Fibroblast of villous mesenchyme (primary cell): ENCODE data around the gene DNTTIP2. TPM values are rescaled to one million over a fixed set of nuclear protein-coding genes. Genes with fewer than 3 reads are reported as not detected.

ENCODE experiments used
- DNase-seq: peaks from one replicate; pipeline ENCODE4 v3.0.0-alpha.2; 2010; ENCODE audit warnings: low read depth
- H3K4me3 ChIP-seq: 2 replicates; pipeline ENCODE4 v1.5.1; 2011; ENCODE audit warnings: low read depth, mild to moderate bottlenecking, low read length
- CTCF ChIP-seq: IDR thresholded peaks from 2 replicates; pipeline ENCODE4 v1.5.1; 2012; ENCODE audit warnings: low read depth, mild to moderate bottlenecking, low read length; ENCODE audit not compliant: insufficient read depth
- total RNA-seq: library from RNA; depleted of rRNA; stranded (reverse); fragments of >200 nt; gene quantifications from 2 replicates; pipeline ENCODE4 v1.2.3, GENCODE V29; 2012

The DNTTIP2 gene
- total RNA-seq, 1 donor, result 31.5 TPM

GRCh38 chr1:93848350-93848883, 30.6 kb downstream of the DNTTIP2 start:
- no peak for DNase-seq
- no peak for TF ChIP-seq CTCF
- peak overlapping the region; percentile 80 for H3K4me3 ChIP-seq

- DNase-seq, result peak; percentile 67
- H3K4me3 ChIP-seq, result peak overlapping the region; percentile 80
- TF ChIP-seq CTCF, result no peak
Observed at GRCh38 chr1:93847811-93848288, 31.2 kb downstream of the DNTTIP2 start.

- TF ChIP-seq CTCF, result no peak
- peak; percentile 89 for DNase-seq
- H3K4me3 ChIP-seq, result peak overlapping the region; percentile 80
Observed at GRCh38 chr1:93846992-93847810, 31.8 kb downstream of the DNTTIP2 start.

GRCh38 chr1:93846206-93846991, 32.6 kb downstream of the DNTTIP2 start:
- TF ChIP-seq CTCF, result peak; percentile 28
- peak; percentile 78 for DNase-seq
- peak overlapping the region; percentile 80 for H3K4me3 ChIP-seq

- H3K4me3 ChIP-seq, result peak overlapping the region; percentile 80
- TF ChIP-seq CTCF, result no peak
- peak; percentile 88 for DNase-seq
Observed at GRCh38 chr1:93845538-93846205, 33.3 kb downstream of the DNTTIP2 start.

- peak; percentile 89 for DNase-seq
- no peak overlapping the region for H3K4me3 ChIP-seq
- TF ChIP-seq CTCF, result peak; percentile 86
Observed at GRCh38 chr1:93844262-93845045, 34.6 kb downstream of the DNTTIP2 start.
